Neuronal stem cell (in vitro differentiated cells): ENCODE results near the gene SH3D19.

ENCODE experiments used
- DNase-seq: peaks from one replicate; pipeline ENCODE4 v3.0.0-alpha.2; 2013; ENCODE audit warnings: low spot score
- H2AFZ ChIP-seq: one replicate; pipeline ENCODE4 v1.6.1; 2013; ENCODE audit warnings: mild to moderate bottlenecking, low read length, inconsistent platforms
- H2AK5ac ChIP-seq: 2 replicates; pipeline ENCODE4 v1.6.1; 2013; ENCODE audit warnings: low read depth, mild to moderate bottlenecking, inconsistent platforms, low read length, moderate library complexity, mixed read lengths
- H2BK120ac ChIP-seq: 2 replicates; pipeline ENCODE4 v1.6.1; 2013; ENCODE audit warnings: low read depth, mild to moderate bottlenecking, inconsistent platforms, low read length, moderate library complexity, mixed read lengths
- H2BK12ac ChIP-seq: one replicate; pipeline ENCODE4 v1.6.1; 2013; ENCODE audit warnings: low read length, inconsistent platforms
- H2BK15ac ChIP-seq: 2 replicates; pipeline ENCODE4 v1.6.1; 2013; ENCODE audit warnings: mild to moderate bottlenecking, low read length, inconsistent platforms, mixed read lengths
- H2BK5ac ChIP-seq: one replicate; pipeline ENCODE4 v1.6.1; 2013; ENCODE audit warnings: inconsistent platforms, mild to moderate bottlenecking, low read length, moderate library complexity
- H3K14ac ChIP-seq: one replicate; pipeline ENCODE4 v1.6.1; 2013; ENCODE audit warnings: low read length, inconsistent platforms
- H3K18ac ChIP-seq: 2 replicates; pipeline ENCODE4 v1.6.1; 2013; ENCODE audit warnings: low read length, inconsistent platforms
- H3K23ac ChIP-seq: 2 replicates; pipeline ENCODE4 v1.6.1; 2013; ENCODE audit warnings: low read depth, mild to moderate bottlenecking, mixed read lengths, low read length, inconsistent platforms; ENCODE audit not compliant: poor library complexity
- H3K27ac ChIP-seq: replicated peaks from 3 replicates; pipeline ENCODE4 v1.5.1; 2013; ENCODE audit warnings: low read length, inconsistent platforms
- H3K27me3 ChIP-seq, 3 experiments: 2 replicates each; pipeline ENCODE4 v1.6.1; 2013; ENCODE audit warnings: low read length in 3 of 3, mild to moderate bottlenecking in 2 of 3, inconsistent platforms in 1 of 3, low read depth in 1 of 3, mixed read lengths in 1 of 3, moderate library complexity in 1 of 3; ENCODE audit not compliant: control insufficient read depth in 3 of 3, insufficient read depth in 3 of 3
- H3K36me3 ChIP-seq, 2 donors: replicated peaks in 1 of 2; 2 replicates each; pipeline ENCODE4 v1.6.1; 2013; ENCODE audit warnings: low read length in 2 of 2; ENCODE audit not compliant: control insufficient read depth in 2 of 2, insufficient read depth in 2 of 2
- H3K4ac ChIP-seq: 2 replicates; pipeline ENCODE4 v1.6.1; 2013; ENCODE audit warnings: inconsistent platforms, mild to moderate bottlenecking, low read length, moderate library complexity
- H3K4me1 ChIP-seq, 2 donors: 1 replicate in 1 of 2; 2 replicates in 1 of 2; pipeline ENCODE4 v1.6.1; 2013; ENCODE audit warnings: low read length in 2 of 2, low read depth in 1 of 2; ENCODE audit not compliant: control insufficient read depth in 2 of 2, insufficient read depth in 1 of 2
- H3K4me2 ChIP-seq: one replicate; pipeline ENCODE4 v1.6.1; 2013; ENCODE audit warnings: mild to moderate bottlenecking, low read length, inconsistent platforms; ENCODE audit not compliant: insufficient read depth, poor library complexity, severe bottlenecking
- H3K4me3 ChIP-seq, 2 donors: 2 replicates each; pipeline ENCODE4 v1.5.1; 2013; ENCODE audit warnings: low read length in 2 of 2, mild to moderate bottlenecking in 2 of 2, inconsistent platforms in 1 of 2, moderate library complexity in 1 of 2
- H3K79me1 ChIP-seq: one replicate; pipeline ENCODE4 v1.6.1; 2013; ENCODE audit warnings: low read depth, mild to moderate bottlenecking, inconsistent platforms, low read length, moderate library complexity
- H3K9ac ChIP-seq: one replicate; pipeline ENCODE4 v1.6.1; 2013; ENCODE audit warnings: mild to moderate bottlenecking, low read depth, low read length, inconsistent platforms; ENCODE audit not compliant: poor library complexity
- H3K9me3 ChIP-seq, 2 donors: replicated peaks in 1 of 2; 2 replicates each; pipeline versions ENCODE3 to v1.6.1; 2013; ENCODE audit warnings: low read length in 2 of 2, mild to moderate bottlenecking in 2 of 2, inconsistent platforms in 1 of 2, low read depth in 1 of 2, mixed read lengths in 1 of 2, moderate library complexity in 1 of 2; ENCODE audit not compliant: control insufficient read depth in 2 of 2, insufficient read depth in 1 of 2
- H4K8ac ChIP-seq: one replicate; pipeline ENCODE4 v1.6.1; 2013; ENCODE audit warnings: low read depth, mild to moderate bottlenecking, inconsistent platforms, low read length, moderate library complexity
- H4K91ac ChIP-seq: one replicate; pipeline ENCODE4 v1.6.1; 2013; ENCODE audit warnings: low read length, low read depth, mild to moderate bottlenecking, inconsistent platforms; ENCODE audit not compliant: poor library complexity
- WGBS, 2 donors: extraction: QIAGEN DNeasy Blood & Tissue Kit; methylation state at CpG; one replicate each; pipeline ENCODE4 v1.1.7; 2013; ENCODE audit warnings: missing lambda C conversion rate in 2 of 2, mixed read lengths in 1 of 2; ENCODE audit not compliant: insufficient read length in 2 of 2, insufficient replicate concordance in 1 of 2; ENCODE audit errors: extremely low coverage in 2 of 2; 5-methylcytosine and 5-hydroxymethylcytosine counted together

Gene SH3D19

GRCh38 chr4:151292038-151292437, 33.4 kb downstream of the SH3D19 start:
- no CpG with 5 or more reads among the region's 2 CpGs for WGBS, 2 donors
- H3K9ac ChIP-seq, result no peak overlapping the region

GRCh38 chr4:151291485-151291884, 33.9 kb downstream of the SH3D19 start:
- H2BK5ac ChIP-seq, result no peak overlapping the region
- DNase-seq, result no peak
- no peak overlapping the region for H3K9ac ChIP-seq
- no peak overlapping the region for H2BK120ac ChIP-seq
- H3K18ac ChIP-seq, result no peak overlapping the region
- no peak overlapping the region for H3K4me2 ChIP-seq
- no peak overlapping the region for H3K4me3 ChIP-seq
- no peak overlapping the region for H4K91ac ChIP-seq
- H3K4ac ChIP-seq, result no peak overlapping the region
- H3K79me1 ChIP-seq, result no peaks in the 10 kb centered on the region
- H3K27ac ChIP-seq, result no peak overlapping the region
- no peak overlapping the region for H2BK12ac ChIP-seq
- H3K14ac ChIP-seq, result no peak overlapping the region
- H2BK15ac ChIP-seq, result no peak overlapping the region
- H2AK5ac ChIP-seq, result no peak overlapping the region
- no peaks in the 10 kb centered on the region for H3K4me1 ChIP-seq
- H4K8ac ChIP-seq, result no peak overlapping the region
- H3K27me3 ChIP-seq, result no peaks in the 10 kb centered on the region
- no peak overlapping the region for H3K23ac ChIP-seq
- H2AFZ ChIP-seq, result no peak overlapping the region
- H3K36me3 ChIP-seq, result peaks cover 0 to 26% of the 10 kb centered on the region in 2 donors
- H3K9me3 ChIP-seq, result peaks cover 0 to 8% of the 10 kb centered on the region in 2 donors
- no CpG with 5 or more reads among the region's 1 CpG for WGBS, 2 donors

More at GRCh38 chr4:151292038-151292437, 33.4 kb downstream of the SH3D19 start:
- peaks cover 0 to 26% of the 10 kb centered on the region in 2 donors for H3K36me3 ChIP-seq
- H2BK12ac ChIP-seq, result no peak overlapping the region
- H4K91ac ChIP-seq, result no peak overlapping the region
- no peak overlapping the region for H4K8ac ChIP-seq
- peaks cover 0 to 8% of the 10 kb centered on the region in 2 donors for H3K9me3 ChIP-seq
- no peak overlapping the region for H3K4me2 ChIP-seq
- DNase-seq, result no peak
- H2BK5ac ChIP-seq, result no peak overlapping the region
- H3K79me1 ChIP-seq, result no peaks in the 10 kb centered on the region
- no peak overlapping the region for H2AFZ ChIP-seq
- no peak overlapping the region for H3K4ac ChIP-seq
- no peaks in the 10 kb centered on the region for H3K27me3 ChIP-seq
- no peak overlapping the region for H3K14ac ChIP-seq
- no peak overlapping the region for H3K23ac ChIP-seq
- no peak overlapping the region for H3K18ac ChIP-seq
- H3K4me3 ChIP-seq, result no peak overlapping the region
- H2BK120ac ChIP-seq, result no peak overlapping the region
- no peak overlapping the region for H2BK15ac ChIP-seq
- no peak overlapping the region for H3K27ac ChIP-seq
- no peaks in the 10 kb centered on the region for H3K4me1 ChIP-seq
- H2AK5ac ChIP-seq, result no peak overlapping the region

DNA sequence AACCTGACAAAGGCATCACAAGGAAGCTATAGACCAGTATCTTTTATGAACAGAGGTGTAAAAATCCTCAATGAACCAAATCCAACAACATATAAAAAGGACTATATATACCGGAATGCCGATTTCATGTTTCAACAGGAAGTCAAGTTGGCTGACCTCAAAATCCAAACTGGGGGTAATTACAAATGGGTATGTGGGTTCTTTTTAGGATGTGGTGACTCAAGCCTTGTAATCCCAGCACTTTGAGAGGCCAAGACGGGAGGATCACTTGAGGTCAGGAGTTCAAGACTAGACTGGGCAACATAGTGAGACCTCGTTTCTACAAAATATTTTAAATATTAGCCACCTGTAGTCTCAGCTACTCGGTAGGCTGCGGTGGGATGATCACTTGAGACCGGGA, 38.0 kb downstream of the SH3D19 start:
- Histone ChIP-seq H2AFZ (no peak overlapping the region), H3K27me3 (no peaks in the 10 kb centered on the region), H2BK15ac (no peak overlapping the region), H3K4me1 (peaks cover 2 to 5% of the 10 kb centered on the region in 2 donors), H3K4me3 (no peak overlapping the region), H3K14ac (no peak overlapping the region), H3K36me3 (peaks cover 0 to 17% of the 10 kb centered on the region in 2 donors), H2BK5ac (no peak overlapping the region), H2BK12ac (no peak overlapping the region), H2AK5ac (no peak overlapping the region), H3K27ac (no peak overlapping the region), H3K9ac (no peak overlapping the region), H3K18ac (no peak overlapping the region), H4K8ac (no peak overlapping the region), H2BK120ac (no peak overlapping the region), H3K4ac (no peak overlapping the region), H3K79me1 (no peaks in the 10 kb centered on the region), H3K9me3 (peaks cover 0 to 24% of the 10 kb centered on the region in 2 donors), H4K91ac (no peak overlapping the region), H3K23ac (no peak overlapping the region), H3K4me2 (no peak overlapping the region)
- WGBS, 2 donors, result no CpG with 5 or more reads among the region's 7 CpGs
- DNase-seq, result no peak

- Histone ChIP-seq H4K91ac (no peak overlapping the region), H3K36me3 (peaks cover 0 to 2% of the 10 kb centered on the region in 2 donors), H3K4me3 (no peak overlapping the region), H3K27me3 (peaks cover 0 to 1% (median 0%) of the 10 kb centered on the region in 3 experiments), H2AFZ (peak overlapping the region; percentile 55), H2AK5ac (no peak overlapping the region), H2BK12ac (no peak overlapping the region), H2BK120ac (no peak overlapping the region), H3K23ac (no peak overlapping the region), H3K27ac (peak overlapping the region; percentile 9), H2BK15ac (no peak overlapping the region), H3K4ac (no peak overlapping the region), H3K4me1 (peaks cover 2 to 5% of the 10 kb centered on the region in 2 donors), H3K9ac (no peak overlapping the region), H3K9me3 (peaks cover 0 to 16% of the 10 kb centered on the region in 2 donors), H3K14ac (no peak overlapping the region), H3K4me2 (no peak overlapping the region), H3K79me1 (no peaks in the 10 kb centered on the region), H2BK5ac (no peak overlapping the region), H3K18ac (no peak overlapping the region), H4K8ac (no peak overlapping the region)
- no peak for DNase-seq
- no CpG with 5 or more reads among the region's 4 CpGs for WGBS, 2 donors
Observed at GRCh38 chr4:151284534-151285245, 40.7 kb downstream of the SH3D19 start.
